SK-N-MC (cell line): ENCODE results near the gene HINT2.

Experiments
- EZH2 ChIP-seq: fragments of 200-600 bp; sonication (generic); IDR thresholded peaks from one replicate; pipeline ENCODE4 v1.6.1; 2017; ENCODE audit warnings: antibody characterized with exemption
- POLR2AphosphoS5 ChIP-seq: IDR thresholded peaks from 2 replicates; pipeline ENCODE4 v1.6.1; 2012; ENCODE audit warnings: mild to moderate bottlenecking, low read depth, low read length, borderline replicate concordance

GRCh38 chr9:35763803-35764202 is 51.0 kb downstream of the HINT2 start:
- TF ChIP-seq POLR2AphosphoS5 (no peak), EZH2 (no peak)
